Esophagus muscularis mucosa (tissue), 3 donors: Measurements from ENCODE around the gene SH2D5.

Experiments
- POLR2A ChIP-seq: fragments of 450-650 bp; IDR thresholded peaks from one replicate; pipeline ENCODE4 v1.6.1; 2017; ENCODE audit warnings: antibody characterized with exemption, moderate library complexity, mild to moderate bottlenecking, low read depth
- TF ChIP-seq, protein P1 (sequence below), 3 experiments: fragments of 200-600 bp in 2 of 3; fragments of 450-650 bp in 1 of 3; sonication (generic) in 2 of 3; IDR thresholded peaks; one replicate each; pipeline ENCODE4 v1.5.1; 2017 to 2019; ENCODE audit warnings: antibody characterized with exemption in 3 of 3, mild to moderate bottlenecking in 2 of 3, moderate library complexity in 1 of 3

DNA sequence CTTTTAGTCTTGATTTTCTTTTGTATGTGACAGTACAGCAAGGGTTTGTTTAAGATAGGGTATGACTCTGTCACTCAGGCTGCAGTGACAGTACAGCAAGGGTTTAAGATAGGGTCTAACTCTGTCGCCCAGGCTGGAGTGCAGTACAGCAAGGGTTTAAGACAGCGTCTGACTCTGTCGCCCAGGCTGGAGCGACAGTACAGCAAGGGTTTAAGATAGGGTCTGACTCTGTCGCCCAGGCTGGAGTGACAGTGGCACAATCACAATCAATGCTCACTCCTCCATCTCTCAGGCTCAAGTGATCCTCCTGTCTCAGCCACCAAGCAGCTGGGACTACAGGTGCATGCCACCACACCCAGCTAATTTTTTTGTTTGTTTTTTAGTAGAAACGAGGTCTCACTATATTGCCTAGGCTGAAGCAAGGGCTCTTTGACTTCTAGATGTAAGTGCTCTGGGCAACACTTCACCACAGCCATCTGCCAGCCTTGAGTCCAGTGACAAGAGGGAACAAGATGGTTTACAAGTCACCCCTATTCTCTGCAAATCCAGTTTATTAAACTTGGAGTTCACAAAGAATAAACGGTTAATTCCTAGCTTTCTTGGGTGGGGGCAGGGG is 965 bp upstream of the SH2D5 start:
- TF ChIP-seq POLR2A = no peak
- TF ChIP-seq, protein P1, sequence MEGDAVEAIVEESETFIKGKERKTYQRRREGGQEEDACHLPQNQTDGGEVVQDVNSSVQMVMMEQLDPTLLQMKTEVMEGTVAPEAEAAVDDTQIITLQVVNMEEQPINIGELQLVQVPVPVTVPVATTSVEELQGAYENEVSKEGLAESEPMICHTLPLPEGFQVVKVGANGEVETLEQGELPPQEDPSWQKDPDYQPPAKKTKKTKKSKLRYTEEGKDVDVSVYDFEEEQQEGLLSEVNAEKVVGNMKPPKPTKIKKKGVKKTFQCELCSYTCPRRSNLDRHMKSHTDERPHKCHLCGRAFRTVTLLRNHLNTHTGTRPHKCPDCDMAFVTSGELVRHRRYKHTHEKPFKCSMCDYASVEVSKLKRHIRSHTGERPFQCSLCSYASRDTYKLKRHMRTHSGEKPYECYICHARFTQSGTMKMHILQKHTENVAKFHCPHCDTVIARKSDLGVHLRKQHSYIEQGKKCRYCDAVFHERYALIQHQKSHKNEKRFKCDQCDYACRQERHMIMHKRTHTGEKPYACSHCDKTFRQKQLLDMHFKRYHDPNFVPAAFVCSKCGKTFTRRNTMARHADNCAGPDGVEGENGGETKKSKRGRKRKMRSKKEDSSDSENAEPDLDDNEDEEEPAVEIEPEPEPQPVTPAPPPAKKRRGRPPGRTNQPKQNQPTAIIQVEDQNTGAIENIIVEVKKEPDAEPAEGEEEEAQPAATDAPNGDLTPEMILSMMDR (IDR thresholded peaks at IDR 0.05) = no peak
